H1 (cell line): ENCODE results near the gene ITPKB.

Source experiments
- CBX5 ChIP-seq: fragments of 300-800, 300-1000 bp; sonication (generic); IDR thresholded peaks from 2 replicates; pipeline ENCODE4 v1.7.1; 2016; ENCODE audit warnings: antibody characterized with exemption, low read length, low read depth
- CEBPB ChIP-seq: IDR thresholded peaks from 2 replicates; pipeline ENCODE4 v1.6.1; 2012; ENCODE audit warnings: low read depth, low read length
- CTCF ChIP-seq, 3 experiments: IDR thresholded peaks; 1 replicate in 2 of 3; 2 replicates in 1 of 3; pipeline versions ENCODE4 v1.5.1 to v1.6.1; 2011; ENCODE audit warnings: low read length in 3 of 3, mild to moderate bottlenecking in 3 of 3, inconsistent platforms in 2 of 3, low read depth in 1 of 3, moderate library complexity in 1 of 3; ENCODE audit not compliant: insufficient read depth in 1 of 3; ENCODE audit errors: control extremely low read depth in 1 of 3
- EGR1 ChIP-seq: IDR thresholded peaks from 2 replicates; pipeline ENCODE4 v1.6.1; 2011; ENCODE audit warnings: low read depth, low read length, borderline replicate concordance
- EP300 ChIP-seq, 2 experiments: IDR thresholded peaks; 1 replicate in 1 of 2; 2 replicates in 1 of 2; pipeline ENCODE4 v1.6.1; 2011 to 2012; ENCODE audit warnings: low read depth in 2 of 2, low read length in 2 of 2, mild to moderate bottlenecking in 2 of 2, borderline replicate concordance in 1 of 2, inconsistent platforms in 1 of 2, moderate library complexity in 1 of 2
- EZH2 ChIP-seq: fragments of 200-600 bp; sonication (generic); IDR thresholded peaks from 2 replicates; pipeline ENCODE4 v1.7.1; 2012; ENCODE audit warnings: low read depth, mild to moderate bottlenecking, moderate library complexity, low read length, inconsistent platforms; ENCODE audit not compliant: severe bottlenecking
- HDAC2 ChIP-seq, 2 experiments: fragments of 300-600 bp in 1 of 2; sonication (generic) in 1 of 2; IDR thresholded peaks; 2 replicates each; pipeline ENCODE4 v1.6.1; 2011 to 2012; ENCODE audit warnings: low read depth in 2 of 2, low read length in 2 of 2, mild to moderate bottlenecking in 2 of 2, moderate library complexity in 2 of 2, borderline replicate concordance in 1 of 2, inconsistent platforms in 1 of 2
- KDM1A ChIP-seq: fragments of 200-600, 300-600 bp; sonication (generic); IDR thresholded peaks from 2 replicates; pipeline ENCODE4 v1.7.1; 2016; ENCODE audit warnings: mild to moderate bottlenecking, low read length, borderline replicate concordance
- MAX ChIP-seq: IDR thresholded peaks from 2 replicates; pipeline ENCODE4 v1.6.1; 2012; ENCODE audit warnings: inconsistent platforms
- POLR2AphosphoS5 ChIP-seq: IDR thresholded peaks from 2 replicates; pipeline ENCODE4 v1.6.1; 2011; ENCODE audit warnings: low read depth, low read length
- SAP30 ChIP-seq: fragments of 300-600 bp; sonication (generic); IDR thresholded peaks from 2 replicates; pipeline ENCODE4 v1.7.1; 2012; ENCODE audit warnings: low read length, moderate library complexity, mild to moderate bottlenecking, inconsistent platforms; ENCODE audit not compliant: insufficient read depth, insufficient replicate concordance
- SP4 ChIP-seq: IDR thresholded peaks from 2 replicates; pipeline ENCODE4 v1.6.1; 2012; ENCODE audit warnings: low read length, inconsistent platforms
- ZNF274 ChIP-seq: IDR thresholded peaks from 2 replicates; pipeline ENCODE4 v1.7.0; 2012; ENCODE audit warnings: low read length, borderline replicate concordance; ENCODE audit errors: extremely low read depth

GRCh38 chr1:226690460-226690982 is 48.6 kb downstream of the ITPKB start:
- TF ChIP-seq EGR1: no peak
- no peak for TF ChIP-seq SP4
- TF ChIP-seq SAP30: no peak
- no peak for TF ChIP-seq MAX
- TF ChIP-seq KDM1A: no peak
- no peak for TF ChIP-seq CTCF (IDR thresholded peaks at IDR 0.05; ENCODE audit: control extremely low read depth in 1 of 3, insufficient read depth in 1 of 3, low read depth in 1 of 3, low read length in 3 of 3)
- no peak for TF ChIP-seq EP300 (IDR thresholded peaks at IDR 0.05; ENCODE audit: borderline replicate concordance in 1 of 2, low read depth in 2 of 2, low read length in 2 of 2)
- TF ChIP-seq CBX5: no peak
- TF ChIP-seq HDAC2 (IDR thresholded peaks at IDR 0.05; ENCODE audit: borderline replicate concordance in 1 of 2, low read depth in 2 of 2, low read length in 2 of 2): no peak
- TF ChIP-seq ZNF274: no peak
- no peak for TF ChIP-seq EZH2
- no peak for TF ChIP-seq CEBPB
- TF ChIP-seq POLR2AphosphoS5: no peak
